Panc1 (cell line): ENCODE measurements around the gene NANOGP8. TPM values are rescaled to one million over a fixed set of nuclear protein-coding genes. Genes with fewer than 3 reads are reported as not detected.
A peak's percentile ranks its signal among the peaks of the same experiment; 100 is the strongest.

Source experiments
- ATAC-seq: fragments of 200-7000 bp; cut with Tn5 transposase; 2 replicates; pipeline ENCODE4 v1.9.1; 2020; ENCODE audit warnings: mild to moderate bottlenecking, moderate library complexity
- BruUV-seq: library from RNA; stranded (reverse); fragments of 400-500 nt; replicated peaks from 2 replicates; lab custom pipeline; 2021; lab: Mats Ljungman, UMichigan
- CTCF ChIA-PET: fragments of 300-600 bp; sonication (Branson Sonifier 250); formaldehyde crosslinking; loops from one replicate; lab custom pipeline; 2022; ENCODE audit warnings: antibody characterized with exemption; lab: Charles Lee
- POLR2A ChIA-PET: fragments of 300-600 bp; sonication (Branson Sonifier 250); formaldehyde crosslinking; loops from one replicate; lab custom pipeline; 2022; ENCODE audit warnings: antibody characterized with exemption; lab: Charles Lee
- DNase-seq: peaks from one replicate; pipeline ENCODE4 v3.0.0-alpha.2; 2010; ENCODE audit warnings: low read depth, low spot score
- H3K27ac ChIP-seq: 2 replicates; pipeline ENCODE4 v1.5.1; 2011; ENCODE audit warnings: mild to moderate bottlenecking, low read length, inconsistent platforms
- H3K27me3 ChIP-seq: fragments of 200-500 bp; sonication (Bioruptor generic); 2 replicates; pipeline ENCODE4 v1.6.0; 2014; ENCODE audit warnings: low read length, inconsistent platforms; ENCODE audit not compliant: control insufficient read depth, insufficient read depth
- H3K36me3 ChIP-seq: fragments of 200-500 bp; sonication (Bioruptor generic); 2 replicates; pipeline ENCODE4 v1.5.1; 2014; ENCODE audit warnings: inconsistent platforms, mild to moderate bottlenecking, low read length, moderate library complexity; ENCODE audit not compliant: control insufficient read depth, insufficient read depth
- H3K4me1 ChIP-seq: 2 replicates; pipeline ENCODE4 v1.5.1; 2011; ENCODE audit warnings: inconsistent platforms, mild to moderate bottlenecking, low read length, moderate library complexity; ENCODE audit not compliant: control insufficient read depth, insufficient read depth
- H3K4me3 ChIP-seq, 2 experiments: 2 replicates each; pipeline ENCODE4 v1.5.1; 2011 to 2012; ENCODE audit warnings: low read depth in 2 of 2, low read length in 2 of 2, mild to moderate bottlenecking in 2 of 2, inconsistent platforms in 1 of 2, moderate library complexity in 1 of 2
- H3K9me3 ChIP-seq: fragments of 200-500 bp; sonication (Bioruptor generic); 2 replicates; pipeline ENCODE4 v1.5.1; 2014; ENCODE audit warnings: low read depth, mild to moderate bottlenecking, inconsistent platforms, low read length, moderate library complexity; ENCODE audit not compliant: control insufficient read depth, insufficient read depth
- POLR2AphosphoS5 ChIP-seq: IDR thresholded peaks from 2 replicates; pipeline ENCODE4 v1.6.1; 2012; ENCODE audit warnings: mild to moderate bottlenecking, low read depth, low read length, moderate library complexity
- SIN3A ChIP-seq: IDR thresholded peaks from 2 replicates; pipeline ENCODE4 v1.6.1; 2012; ENCODE audit warnings: low read depth, mild to moderate bottlenecking, low read length, moderate library complexity, borderline replicate concordance; ENCODE audit not compliant: insufficient read depth
- TCF7L2 ChIP-seq: IDR thresholded peaks from 2 replicates; pipeline ENCODE4 v1.6.1; 2011; ENCODE audit warnings: mild to moderate bottlenecking, low read depth, low read length, inconsistent platforms
- in situ Hi-C: cut with HindIII; loops from 2 replicates; pipeline ENCODE4 v1.10.0; 2016; ENCODE audit warnings: low sequenced_read_pairs, low pct_unique_long_range_greater_than_20kb
- intact Hi-C: fragments of 100-400 bp; cut with micrococcal nuclease; formaldehyde crosslinking; loops from one replicate; pipeline ENCODE4 v1.10.0; 2022; ENCODE audit not compliant: unreplicated experiment
- total RNA-seq: library from RNA; stranded (reverse); gene quantifications from one replicate; pipeline ENCODE4 v1.2.1, GENCODE V29; 2021; ENCODE audit not compliant: unreplicated experiment
- TF ChIP-seq, protein P1 (sequence below): fragments of 450-650 bp; IDR thresholded peaks from 2 replicates; pipeline ENCODE4 v1.5.1; 2017; ENCODE audit warnings: mild to moderate bottlenecking
- TF ChIP-seq, protein P2 (sequence below), 2 experiments: IDR thresholded peaks; 2 replicates each; pipeline ENCODE4 v1.6.1; 2011 to 2012; ENCODE audit warnings: low read depth in 2 of 2, control low read depth in 1 of 2, low read length in 1 of 2, mild to moderate bottlenecking in 1 of 2, moderate library complexity in 1 of 2; ENCODE audit not compliant: insufficient read depth in 1 of 2

Gene NANOGP8
- total RNA-seq, 1 experiment from 2014 or later: not detected

DNA sequence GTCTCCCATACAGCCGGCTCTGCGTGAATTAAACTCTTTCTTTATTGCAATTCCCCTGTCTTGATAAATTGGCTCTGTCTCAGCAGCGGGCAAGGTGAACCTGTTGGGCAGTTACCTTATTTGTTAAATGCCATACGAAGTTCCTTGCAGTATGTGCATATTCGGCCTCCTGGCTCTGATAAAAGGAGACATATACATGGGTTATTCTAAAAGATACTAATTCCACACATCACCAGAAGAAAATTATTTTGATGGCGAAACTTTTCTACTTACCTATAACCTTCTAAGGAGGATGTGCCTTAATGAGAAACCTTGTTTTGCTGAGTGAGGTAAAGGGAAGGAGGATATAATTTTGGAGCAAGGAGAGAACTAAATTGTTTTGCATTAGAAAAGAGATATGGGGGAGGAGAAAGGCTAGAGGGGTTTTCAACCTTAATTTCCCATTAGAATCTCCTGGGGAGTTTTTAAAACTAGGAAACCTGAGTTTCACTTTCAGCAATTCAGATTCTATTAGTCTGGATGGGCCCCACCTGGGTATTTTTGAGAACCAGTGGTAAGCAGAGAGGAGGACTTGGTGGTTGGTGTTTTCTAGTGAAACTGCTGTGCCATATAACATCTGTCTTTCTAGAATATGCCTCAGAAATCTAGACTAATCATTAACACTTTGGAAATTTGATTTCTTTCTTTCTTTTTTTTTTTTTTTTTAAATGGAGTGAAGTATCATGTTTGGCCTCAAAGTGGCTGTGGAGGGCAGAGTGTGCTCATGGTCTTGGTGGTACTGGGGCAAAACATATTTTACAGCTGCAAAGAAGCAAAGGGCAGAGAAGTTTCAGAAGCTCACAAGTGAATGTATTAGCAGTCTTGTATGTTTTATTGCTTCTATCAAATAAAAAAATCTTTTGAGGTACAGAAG, 23.0 kb downstream of the NANOGP8 start:
- intact Hi-C loops: no loop called here
- DNase-seq: no peak
- Histone ChIP-seq H3K36me3 (no peaks in the 10 kb centered on the region), H3K4me1 (no peaks in the 10 kb centered on the region), H3K9me3 (no peaks in the 10 kb centered on the region), H3K27ac (no peak overlapping the region), H3K27me3 (no peaks in the 10 kb centered on the region), H3K4me3 (no peak overlapping the region)
- POLR2A ChIA-PET: no interaction called here
- ATAC-seq: no peak
- TF ChIP-seq POLR2AphosphoS5 (no peak), TCF7L2 (no peak), SIN3A (no peak)
- TF ChIP-seq, protein P1, sequence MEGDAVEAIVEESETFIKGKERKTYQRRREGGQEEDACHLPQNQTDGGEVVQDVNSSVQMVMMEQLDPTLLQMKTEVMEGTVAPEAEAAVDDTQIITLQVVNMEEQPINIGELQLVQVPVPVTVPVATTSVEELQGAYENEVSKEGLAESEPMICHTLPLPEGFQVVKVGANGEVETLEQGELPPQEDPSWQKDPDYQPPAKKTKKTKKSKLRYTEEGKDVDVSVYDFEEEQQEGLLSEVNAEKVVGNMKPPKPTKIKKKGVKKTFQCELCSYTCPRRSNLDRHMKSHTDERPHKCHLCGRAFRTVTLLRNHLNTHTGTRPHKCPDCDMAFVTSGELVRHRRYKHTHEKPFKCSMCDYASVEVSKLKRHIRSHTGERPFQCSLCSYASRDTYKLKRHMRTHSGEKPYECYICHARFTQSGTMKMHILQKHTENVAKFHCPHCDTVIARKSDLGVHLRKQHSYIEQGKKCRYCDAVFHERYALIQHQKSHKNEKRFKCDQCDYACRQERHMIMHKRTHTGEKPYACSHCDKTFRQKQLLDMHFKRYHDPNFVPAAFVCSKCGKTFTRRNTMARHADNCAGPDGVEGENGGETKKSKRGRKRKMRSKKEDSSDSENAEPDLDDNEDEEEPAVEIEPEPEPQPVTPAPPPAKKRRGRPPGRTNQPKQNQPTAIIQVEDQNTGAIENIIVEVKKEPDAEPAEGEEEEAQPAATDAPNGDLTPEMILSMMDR: no peak
- TF ChIP-seq, protein P2, sequence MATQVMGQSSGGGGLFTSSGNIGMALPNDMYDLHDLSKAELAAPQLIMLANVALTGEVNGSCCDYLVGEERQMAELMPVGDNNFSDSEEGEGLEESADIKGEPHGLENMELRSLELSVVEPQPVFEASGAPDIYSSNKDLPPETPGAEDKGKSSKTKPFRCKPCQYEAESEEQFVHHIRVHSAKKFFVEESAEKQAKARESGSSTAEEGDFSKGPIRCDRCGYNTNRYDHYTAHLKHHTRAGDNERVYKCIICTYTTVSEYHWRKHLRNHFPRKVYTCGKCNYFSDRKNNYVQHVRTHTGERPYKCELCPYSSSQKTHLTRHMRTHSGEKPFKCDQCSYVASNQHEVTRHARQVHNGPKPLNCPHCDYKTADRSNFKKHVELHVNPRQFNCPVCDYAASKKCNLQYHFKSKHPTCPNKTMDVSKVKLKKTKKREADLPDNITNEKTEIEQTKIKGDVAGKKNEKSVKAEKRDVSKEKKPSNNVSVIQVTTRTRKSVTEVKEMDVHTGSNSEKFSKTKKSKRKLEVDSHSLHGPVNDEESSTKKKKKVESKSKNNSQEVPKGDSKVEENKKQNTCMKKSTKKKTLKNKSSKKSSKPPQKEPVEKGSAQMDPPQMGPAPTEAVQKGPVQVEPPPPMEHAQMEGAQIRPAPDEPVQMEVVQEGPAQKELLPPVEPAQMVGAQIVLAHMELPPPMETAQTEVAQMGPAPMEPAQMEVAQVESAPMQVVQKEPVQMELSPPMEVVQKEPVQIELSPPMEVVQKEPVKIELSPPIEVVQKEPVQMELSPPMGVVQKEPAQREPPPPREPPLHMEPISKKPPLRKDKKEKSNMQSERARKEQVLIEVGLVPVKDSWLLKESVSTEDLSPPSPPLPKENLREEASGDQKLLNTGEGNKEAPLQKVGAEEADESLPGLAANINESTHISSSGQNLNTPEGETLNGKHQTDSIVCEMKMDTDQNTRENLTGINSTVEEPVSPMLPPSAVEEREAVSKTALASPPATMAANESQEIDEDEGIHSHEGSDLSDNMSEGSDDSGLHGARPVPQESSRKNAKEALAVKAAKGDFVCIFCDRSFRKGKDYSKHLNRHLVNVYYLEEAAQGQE (IDR thresholded peaks at IDR 0.05; ENCODE audit: insufficient read depth in 1 of 2, low read depth in 2 of 2, low read length in 1 of 2): no peak
- in situ Hi-C loops: no loop called here
- BruUV-seq: no TSS peak
- CTCF ChIA-PET: no interaction called here

DNA sequence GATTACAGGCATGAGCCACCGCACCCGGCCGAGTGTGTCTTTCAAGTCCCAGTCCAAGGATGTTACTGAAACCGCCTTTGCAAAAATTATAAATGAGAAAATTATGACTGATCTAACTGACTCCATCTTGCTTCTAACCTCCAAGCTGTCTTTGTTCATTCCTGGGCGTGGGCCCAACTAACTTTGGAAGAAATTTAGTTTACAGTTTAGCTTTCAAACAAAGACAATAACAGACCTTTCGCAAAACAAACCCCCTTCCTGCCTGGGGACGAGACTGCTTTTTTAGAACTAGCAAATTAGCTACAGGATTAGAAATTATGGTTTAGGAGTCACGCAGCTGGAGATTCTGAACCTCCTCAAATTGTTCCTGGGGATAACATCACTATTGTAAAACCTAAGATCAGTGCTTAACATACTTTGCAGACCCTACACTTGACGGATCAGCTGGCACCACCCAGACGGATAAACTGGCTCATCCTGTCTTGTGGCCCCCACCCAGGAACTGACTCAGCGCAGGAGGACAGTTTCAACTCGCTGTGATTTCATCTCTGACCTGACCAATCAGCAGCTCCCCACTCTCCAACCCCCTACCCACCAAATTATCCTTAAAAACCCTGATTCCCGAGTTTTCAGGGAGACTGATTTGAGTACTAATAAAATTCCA, 23.8 kb downstream of the NANOGP8 start:
- DNase-seq (peak; percentile 10), ATAC-seq (no peak)
- H3K27me3 ChIP-seq: no peaks in the 10 kb centered on the region
- no peaks in the 10 kb centered on the region for H3K36me3 ChIP-seq
- intact Hi-C loops: no loop called here
- H3K27ac ChIP-seq: no peak overlapping the region
- H3K4me3 ChIP-seq: no peak overlapping the region
- no peaks in the 10 kb centered on the region for H3K4me1 ChIP-seq
- no peaks in the 10 kb centered on the region for H3K9me3 ChIP-seq
- CTCF ChIA-PET: no interaction called here
- no TSS peak for BruUV-seq
- in situ Hi-C loops: no loop called here
- POLR2A ChIA-PET: no interaction called here
- TF ChIP-seq POLR2AphosphoS5 (no peak), SIN3A (no peak), TCF7L2 (no peak)
- TF ChIP-seq, protein P2 (IDR thresholded peaks at IDR 0.05; ENCODE audit: insufficient read depth in 1 of 2, low read depth in 2 of 2, low read length in 1 of 2): no peak
- TF ChIP-seq, protein P1: no peak
